Measurements from ENCODE around the gene LRSAM1.

The LRSAM1 gene

DNA sequence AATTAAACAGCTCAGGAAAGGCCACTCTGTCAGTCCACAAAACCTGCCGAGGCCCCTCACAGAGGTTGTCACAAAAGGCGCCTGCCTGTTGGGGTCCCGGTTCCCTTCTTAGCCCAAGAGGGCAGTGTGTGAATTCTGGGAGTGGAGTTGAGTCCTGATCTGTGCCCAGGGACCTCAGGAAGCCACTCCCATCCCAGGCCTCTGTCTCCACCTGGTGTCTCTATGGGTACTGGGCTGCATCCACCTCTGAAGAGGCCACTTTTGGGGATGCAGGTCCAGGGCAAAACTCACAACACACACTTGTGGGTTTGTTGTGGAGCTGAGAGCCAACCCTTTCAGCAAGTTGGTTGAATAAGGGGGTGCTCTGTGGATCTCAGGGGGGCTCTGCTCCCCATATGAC lies 86.5 kb downstream of the LRSAM1 start:
- DNase-seq = no peak

DNA sequence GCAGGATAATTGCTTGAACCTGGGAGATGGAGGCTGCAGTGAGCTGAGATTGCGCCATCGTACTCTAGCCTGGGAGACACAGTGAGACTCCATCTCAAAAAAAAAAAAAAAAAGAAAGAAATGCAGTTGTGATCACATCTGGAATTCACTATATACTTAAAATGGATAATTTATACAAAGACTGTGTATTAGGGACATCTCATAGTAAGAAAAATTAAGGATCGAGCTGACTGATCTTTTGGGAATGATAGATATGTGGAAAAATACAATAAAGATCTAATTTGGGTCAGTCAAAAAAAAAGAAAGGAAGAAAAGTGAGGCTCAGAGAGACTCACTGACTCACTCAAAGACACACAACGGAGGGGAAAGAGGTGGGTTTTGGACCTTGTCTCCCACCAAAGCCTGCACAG lies 87.5 kb downstream of the LRSAM1 start:
- no peak for DNase-seq

DNA sequence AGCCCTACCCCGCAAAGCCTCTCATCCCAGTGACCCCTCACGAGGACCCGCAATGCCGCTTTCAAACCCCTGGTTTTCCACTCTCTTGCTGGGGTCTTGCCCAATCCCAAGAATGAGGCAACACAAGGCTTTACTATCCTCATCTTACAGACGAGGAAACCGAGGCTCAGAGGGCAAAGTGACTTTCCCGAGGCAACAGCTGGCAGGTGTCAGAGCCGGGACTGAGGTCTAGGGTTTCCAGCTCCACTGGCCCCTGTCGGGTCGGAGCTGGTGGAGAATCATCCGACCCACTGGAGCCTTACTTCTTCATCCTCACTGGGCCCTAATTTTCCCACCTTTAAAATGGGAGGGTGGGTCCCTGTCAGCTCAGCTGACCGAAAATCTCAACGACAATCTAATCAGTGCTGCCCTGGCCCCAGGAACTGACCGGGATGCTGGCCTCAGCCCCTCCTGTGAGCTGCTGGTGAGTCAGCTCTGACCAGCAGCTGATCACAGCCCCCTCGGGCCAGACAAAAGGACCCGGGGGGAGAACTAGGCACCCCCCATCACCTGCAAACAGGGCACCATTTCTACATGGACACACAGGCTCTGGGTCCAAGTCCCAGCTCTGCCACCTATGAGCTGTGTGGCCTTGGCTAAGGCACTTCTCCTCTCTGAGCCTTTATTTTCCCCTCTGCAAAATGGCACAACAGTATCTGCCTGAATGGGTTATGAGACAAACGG lies 88.1 kb downstream of the LRSAM1 start:
- no peak for DNase-seq

DNA sequence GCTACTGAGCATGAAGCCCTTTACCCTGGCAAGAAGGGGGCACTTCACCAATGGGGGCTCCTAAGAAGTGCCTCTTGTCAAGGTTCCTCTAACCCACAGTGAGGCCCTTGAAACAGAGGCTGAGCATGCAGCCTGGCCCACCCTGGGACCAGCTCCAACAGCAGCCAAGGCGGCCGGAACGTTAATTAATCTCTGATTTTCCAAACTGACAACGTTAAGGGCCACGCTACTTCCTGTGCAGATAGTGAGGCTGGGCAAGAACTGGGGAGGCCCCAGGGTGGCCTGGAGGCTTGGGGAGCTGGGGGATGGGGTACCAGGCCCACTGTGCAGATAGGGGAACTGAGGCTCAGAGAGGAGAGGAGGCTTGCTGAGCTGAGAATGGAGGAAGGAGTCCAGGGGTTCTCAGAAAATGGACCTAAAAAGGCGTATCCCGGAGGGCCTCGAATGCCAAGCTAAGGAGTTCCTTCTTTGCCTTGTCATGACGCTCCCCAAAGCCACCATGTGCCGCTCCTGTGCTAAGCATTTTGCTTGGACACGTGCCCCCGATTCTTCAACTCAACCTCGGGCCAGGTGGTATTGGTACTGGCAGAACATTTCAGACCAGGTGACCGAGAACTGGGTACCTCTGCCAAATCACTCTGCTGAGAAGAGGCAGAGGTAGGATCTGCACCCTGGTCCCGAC lies 88.8 kb downstream of the LRSAM1 start:
- no peak for DNase-seq

DNA sequence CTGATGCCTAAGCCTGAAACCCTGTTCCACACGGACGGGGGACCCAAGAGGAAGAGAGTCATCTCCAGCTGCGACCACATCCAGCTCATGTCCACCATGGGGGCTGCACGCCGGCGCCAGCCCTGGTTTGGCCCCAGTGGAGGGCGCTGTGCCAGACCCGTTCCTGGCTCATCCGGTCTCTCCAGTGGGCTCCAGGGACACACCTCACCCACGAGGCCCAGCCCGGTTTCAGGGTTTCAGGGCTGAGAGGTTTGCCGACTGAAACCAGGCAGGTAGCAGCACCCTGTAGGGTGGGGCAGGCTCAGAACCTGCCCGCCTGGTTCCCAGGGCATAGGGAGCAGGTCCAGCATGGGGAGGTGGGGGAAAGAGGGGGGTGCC lies 89.3 kb downstream of the LRSAM1 start:
- no peak for DNase-seq

DNA sequence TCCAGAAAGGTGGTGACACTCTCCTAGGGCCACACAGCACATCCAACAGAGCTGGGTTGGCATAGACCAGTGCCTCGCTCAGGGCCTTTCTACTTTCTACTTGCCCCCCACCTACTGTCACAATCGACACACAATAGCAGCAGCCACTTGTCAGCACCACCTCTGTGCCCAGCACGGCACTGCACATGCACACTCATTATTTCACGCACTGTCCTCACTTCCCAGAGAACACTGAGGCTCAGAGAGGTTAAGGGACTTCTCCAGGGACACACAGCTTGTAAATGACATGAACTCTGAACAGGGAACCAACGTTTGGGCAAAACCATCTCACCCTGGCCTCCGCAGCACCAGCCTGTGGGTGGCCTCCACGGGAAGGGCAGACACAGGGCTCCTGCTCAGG lies 89.9 kb downstream of the LRSAM1 start:
- DNase-seq = no peak

DNA sequence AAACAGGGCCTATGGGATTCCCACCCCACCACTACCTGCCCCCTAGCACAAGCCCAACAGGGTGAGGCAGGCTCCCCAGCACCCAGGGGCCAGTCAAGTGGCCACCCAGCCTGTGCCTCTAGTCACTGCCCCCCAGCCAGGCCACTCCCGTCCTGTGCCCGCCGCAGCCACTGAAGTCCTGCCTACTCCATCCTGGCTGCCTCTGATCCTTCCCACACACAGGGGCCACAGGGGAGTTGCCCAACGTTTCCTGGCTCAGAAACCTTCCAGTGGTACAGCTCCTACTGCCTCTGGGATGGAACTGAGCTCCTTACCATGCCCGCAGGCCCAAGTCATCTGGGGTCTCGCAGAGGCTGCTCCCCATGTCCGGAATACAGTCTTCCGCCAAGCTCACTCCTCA lies 90.6 kb downstream of the LRSAM1 start:
- no peak for DNase-seq

DNA sequence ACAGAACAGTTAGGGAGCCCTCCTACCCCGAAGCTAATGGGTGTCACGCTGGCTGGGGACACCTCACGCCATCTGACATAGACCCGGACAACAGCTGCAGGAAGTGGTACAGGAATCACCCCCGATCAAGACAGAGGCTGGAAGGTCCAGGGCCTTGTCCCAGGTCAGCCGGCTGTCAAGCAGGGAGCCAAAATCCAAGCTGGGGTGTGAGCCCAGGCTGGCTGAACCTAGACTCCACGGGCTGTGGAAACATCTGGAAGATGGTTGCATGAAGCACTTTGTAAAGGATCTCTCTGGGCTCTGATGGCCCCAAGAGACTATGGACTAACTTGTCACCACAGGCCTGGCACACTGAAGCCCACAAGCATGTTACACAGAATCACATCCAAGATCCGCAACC lies 91.9 kb downstream of the LRSAM1 start:
- no peak for DNase-seq

DNA sequence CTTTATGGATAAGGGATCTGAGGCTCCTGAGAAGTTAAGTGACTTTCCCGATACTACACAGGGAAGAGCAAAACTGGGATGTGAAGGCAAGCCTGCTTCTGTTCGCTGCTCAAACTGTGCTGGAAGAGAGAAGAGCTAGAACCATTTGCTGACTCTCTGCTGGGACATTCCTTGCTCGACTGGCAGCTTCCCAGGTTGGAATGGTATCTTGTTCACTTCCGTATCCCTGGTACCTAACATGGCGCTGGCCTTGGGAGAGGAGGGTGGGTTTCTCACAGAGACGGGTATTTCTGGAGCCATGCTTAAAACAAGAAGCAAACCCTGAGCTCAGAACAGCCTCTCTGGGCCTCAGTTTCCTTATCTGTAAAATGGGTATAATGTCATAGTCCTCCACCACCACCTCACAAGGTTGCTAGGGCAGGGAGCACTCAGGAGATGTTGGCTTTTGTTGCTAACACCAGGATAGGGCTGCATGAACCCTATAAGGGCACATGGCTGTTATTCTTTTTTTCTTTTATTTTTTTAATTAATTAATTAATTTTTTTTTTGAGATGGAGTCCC lies 92.7 kb downstream of the LRSAM1 start:
- no peak for DNase-seq

DNA sequence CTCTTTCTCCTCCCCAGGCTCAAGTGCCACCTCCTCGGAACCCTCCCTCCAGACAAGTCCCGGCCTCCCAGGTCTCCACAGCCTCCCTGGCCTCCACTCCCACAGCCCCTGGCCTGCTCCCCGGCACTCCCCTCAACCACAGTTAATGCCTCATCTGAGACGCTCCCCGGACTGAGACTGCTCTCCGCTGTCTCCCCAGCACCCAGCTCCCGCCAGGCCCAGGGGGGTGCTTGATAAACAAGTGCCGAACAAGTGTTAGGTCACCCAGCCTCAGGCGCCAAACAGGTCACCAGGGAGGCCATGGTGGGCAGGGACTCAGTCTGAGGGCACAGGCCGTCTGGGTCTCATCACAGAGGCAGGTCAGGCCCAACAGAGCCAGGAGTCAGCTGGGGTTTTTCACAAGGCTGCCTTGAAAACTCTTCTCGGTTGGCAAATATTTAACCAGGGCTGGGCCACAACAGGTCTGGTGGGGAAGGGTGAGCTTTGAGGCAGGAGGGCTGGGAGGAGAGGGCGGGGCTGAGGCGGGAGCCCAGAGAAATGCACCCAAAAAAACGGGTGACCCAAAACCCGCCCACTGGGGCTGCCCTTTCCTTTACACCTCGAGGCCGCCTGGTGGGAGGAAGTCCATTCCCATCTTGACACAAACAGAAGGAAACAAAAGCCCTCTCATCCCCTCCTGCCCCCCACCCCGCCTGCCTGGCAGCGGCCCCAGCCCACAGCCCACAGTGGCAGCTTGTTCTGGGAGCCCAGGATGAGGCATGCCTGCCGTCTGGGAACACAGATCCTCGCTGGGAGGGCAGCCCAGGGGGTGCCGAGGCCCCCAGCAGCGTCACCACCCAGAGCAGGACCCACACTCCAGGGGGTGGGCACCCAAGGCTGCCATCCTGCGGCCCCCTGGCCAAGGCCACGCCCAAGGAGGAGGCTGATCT lies 94.2 kb downstream of the LRSAM1 start:
- DNase-seq = peak; percentile 74

DNA sequence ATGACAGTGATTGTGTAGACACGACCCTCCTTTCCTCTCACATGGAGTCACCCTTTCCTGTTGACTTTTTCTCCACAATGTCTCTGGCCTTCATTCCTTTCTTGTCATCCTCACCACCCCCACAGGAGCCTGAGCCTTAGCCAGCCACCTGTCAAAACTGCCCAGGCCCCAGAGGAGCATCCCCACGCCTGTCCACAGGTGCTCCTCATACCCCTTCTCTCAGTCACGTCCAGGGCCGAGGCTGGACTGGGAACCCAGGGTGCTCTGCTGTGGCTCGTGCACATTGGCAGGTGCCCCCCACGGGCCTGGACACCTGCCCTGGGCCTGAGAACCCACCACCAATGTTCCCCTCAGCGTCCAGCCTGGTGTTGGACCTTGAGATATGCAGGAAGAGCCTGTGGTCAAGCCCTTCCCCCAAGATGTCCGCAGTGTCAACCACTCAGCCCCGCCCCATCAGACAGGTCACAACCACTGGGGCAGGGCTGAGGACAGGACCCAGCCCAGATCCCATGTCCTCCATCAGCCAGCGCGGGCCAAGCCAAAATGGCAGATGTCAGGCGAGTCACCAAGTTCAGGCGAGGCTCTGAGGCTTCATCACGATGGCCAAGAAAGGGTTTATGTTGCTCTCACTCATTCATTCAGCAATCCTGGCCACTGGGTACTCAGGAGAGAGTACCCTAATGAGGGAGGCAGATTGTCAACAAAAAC lies 95.0 kb downstream of the LRSAM1 start:
- no peak for DNase-seq

DNA sequence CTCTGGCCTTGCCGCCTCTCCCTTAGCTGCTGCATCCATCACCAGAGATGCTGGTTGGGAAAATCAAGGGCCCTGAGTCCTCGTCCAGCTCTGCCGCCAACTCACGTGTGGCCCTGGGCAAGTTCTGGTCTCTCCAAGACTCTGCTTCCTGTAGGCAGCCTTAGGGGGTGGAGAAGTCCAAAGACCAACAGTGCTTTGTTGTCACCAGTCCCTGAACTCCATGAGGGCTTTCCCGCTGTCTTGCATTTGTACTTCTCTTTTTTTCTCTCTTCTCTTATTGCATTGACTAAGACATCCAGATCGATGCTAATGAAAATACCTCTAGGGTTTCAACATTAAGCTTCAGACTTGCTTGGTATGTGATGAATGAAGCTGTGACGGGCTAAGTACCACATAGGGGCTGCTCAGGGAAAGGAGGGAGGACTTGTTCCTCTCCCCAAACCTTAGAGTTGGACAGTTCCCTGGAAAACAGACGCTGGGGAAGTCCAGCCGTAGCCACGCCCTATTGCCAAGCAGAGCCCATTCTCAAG lies 97.1 kb downstream of the LRSAM1 start:
- no peak for DNase-seq

DNA sequence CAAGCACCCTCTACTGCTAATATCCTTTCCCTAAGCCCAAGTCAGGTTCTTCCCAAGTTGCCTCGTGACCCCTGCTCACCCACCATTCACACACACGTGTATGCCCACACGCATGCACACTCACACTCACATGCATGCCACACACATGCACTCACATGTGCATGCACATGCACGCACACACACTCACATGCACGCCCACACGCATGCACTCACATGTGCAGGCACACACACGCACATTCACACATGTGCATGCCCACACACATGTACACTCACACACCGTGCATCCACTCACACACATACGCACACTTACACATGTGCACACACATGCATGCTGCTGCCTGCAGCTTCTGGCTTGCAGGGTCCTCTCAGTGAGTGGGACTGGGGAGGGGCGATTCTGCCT lies 97.9 kb downstream of the LRSAM1 start:
- no peak for DNase-seq

DNA sequence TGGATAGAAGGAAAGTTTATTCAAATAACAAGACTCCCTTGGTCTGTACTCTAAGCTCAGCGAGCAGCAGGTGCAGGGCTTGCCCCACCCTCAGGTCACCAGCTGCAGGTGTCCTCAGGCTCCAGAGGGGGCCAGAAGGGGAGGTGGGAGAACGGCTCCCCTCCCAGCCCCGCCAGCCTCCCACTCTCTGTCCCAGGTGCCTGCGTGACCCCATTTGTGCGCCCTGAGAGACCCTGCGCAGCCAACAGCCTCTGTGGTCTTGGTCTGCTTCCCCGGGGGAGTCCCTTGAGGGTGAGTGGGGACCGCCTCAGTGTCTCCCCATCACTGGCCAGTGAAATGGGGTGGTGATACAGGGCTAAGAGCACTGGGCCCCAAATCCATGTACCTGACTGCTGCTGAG lies 98.4 kb downstream of the LRSAM1 start:
- DNase-seq = no peak

DNA sequence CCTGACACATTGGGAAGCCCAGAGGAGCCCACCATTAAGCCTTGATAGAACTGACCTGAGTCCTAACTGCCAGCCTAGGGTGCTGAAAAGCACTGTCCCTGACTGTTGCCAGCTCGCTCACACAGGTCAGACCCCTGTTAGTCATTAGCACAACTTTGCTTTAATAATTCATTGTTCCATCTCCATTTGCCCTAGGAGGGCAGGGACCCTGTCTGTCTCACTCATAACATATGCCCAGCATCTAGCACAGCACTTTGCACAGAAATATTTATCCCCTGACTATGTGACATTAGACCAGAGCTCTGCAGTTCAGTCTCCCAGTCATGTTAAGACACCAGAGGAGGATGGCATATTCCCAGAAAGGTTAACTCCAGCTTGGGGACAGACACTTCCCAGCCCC lies 99.0 kb downstream of the LRSAM1 start:
- DNase-seq = no peak

DNA sequence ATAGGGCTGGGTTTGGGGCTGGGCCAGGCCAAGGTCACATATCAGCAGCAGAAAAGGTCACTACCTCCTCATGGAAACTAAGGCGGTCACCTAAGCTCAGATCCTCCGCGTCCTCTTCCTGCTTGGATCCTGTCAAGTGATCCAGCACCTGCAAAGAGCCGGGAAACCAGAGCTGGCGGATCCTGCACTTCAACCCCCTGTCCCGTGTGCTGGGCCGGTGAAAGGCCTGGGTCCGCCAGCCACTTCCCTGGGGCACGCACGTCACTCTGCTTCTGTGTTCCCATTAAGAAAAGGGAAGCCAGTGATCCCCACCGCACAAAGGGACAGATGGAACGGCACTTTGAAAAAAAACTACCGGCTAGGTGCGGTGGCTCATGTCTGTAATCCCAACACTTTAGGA lies 99.4 kb downstream of the LRSAM1 start:
- no peak for DNase-seq
